B cell (primary cell): ENCODE results near the gene WDR18. TPM values are rescaled to one million over a fixed set of nuclear protein-coding genes. Genes with fewer than 3 reads are reported as not detected.

Experiments
- ATAC-seq: fragments of 200-7000 bp; cut with Tn5 transposase; one replicate; pipeline ENCODE4 v1.10.0; 2021; ENCODE audit warnings: low read depth, mild to moderate bottlenecking, moderate number of reproducible peaks, moderate library complexity
- CTCF ChIA-PET: fragments of 350-600 bp; sonication (Branson Sonifier 250); formaldehyde crosslinking; loops from one replicate; lab custom pipeline; 2021; ENCODE audit warnings: antibody characterized with exemption, inconsistent platforms; lab: Charles Lee
- POLR2A ChIA-PET: fragments of 350-600 bp; sonication (Branson Sonifier 250); formaldehyde crosslinking; loops from one replicate; lab custom pipeline; 2021; ENCODE audit warnings: antibody characterized with exemption; lab: Charles Lee
- DNase-seq: peaks from one replicate; pipeline ENCODE4 v3.0.0; 2013
- H2AFZ ChIP-seq: 2 replicates; pipeline ENCODE4 v1.6.1; 2012; ENCODE audit warnings: mild to moderate bottlenecking, low read depth, low read length; ENCODE audit not compliant: insufficient read depth, poor library complexity, severe bottlenecking
- H3K27ac ChIP-seq, 2 donors: 1 replicate in 1 of 2; 2 replicates in 1 of 2; pipeline ENCODE4 v1.5.1; 2012 to 2013; ENCODE audit warnings: low read length in 2 of 2, mild to moderate bottlenecking in 2 of 2, moderate library complexity in 1 of 2
- H3K27me3 ChIP-seq, 4 experiments: fragments of 200-600 bp in 1 of 4; sonication (generic) in 1 of 4; replicated peaks in 1 of 4; 1 replicate in 2 of 4; 2 replicates in 2 of 4; pipeline versions ENCODE4 v1.6.1 to v1.7.0; 2013 to 2016; ENCODE audit warnings: low read length in 3 of 4, mild to moderate bottlenecking in 2 of 4, mixed read lengths in 1 of 4, moderate library complexity in 1 of 4; ENCODE audit not compliant: insufficient read depth in 4 of 4, control insufficient read depth in 3 of 4; ENCODE audit errors: control extremely low read depth in 1 of 4
- H3K36me3 ChIP-seq, 2 experiments: replicated peaks in 1 of 2; 1 replicate in 1 of 2; 2 replicates in 1 of 2; pipeline versions ENCODE4 v1.6.1 to v1.7.1; 2013; ENCODE audit warnings: low read length in 1 of 2; ENCODE audit not compliant: insufficient read depth in 2 of 2, control insufficient read depth in 1 of 2; ENCODE audit errors: control extremely low read depth in 1 of 2, extremely low read depth in 1 of 2
- H3K4me1 ChIP-seq, 2 donors: fragments of 200-600 bp in 1 of 2; sonication (generic) in 1 of 2; 1 replicate in 1 of 2; 2 replicates in 1 of 2; pipeline versions ENCODE4 v1.5.1 to v1.6.1; 2013 to 2017; ENCODE audit warnings: low read length in 2 of 2; ENCODE audit not compliant: control insufficient read depth in 2 of 2, insufficient read depth in 2 of 2
- H3K4me2 ChIP-seq: replicated peaks from 2 replicates; pipeline ENCODE3; 2012; ENCODE audit warnings: mild to moderate bottlenecking, low read depth, low read length; ENCODE audit not compliant: poor library complexity, severe bottlenecking
- H3K4me3 ChIP-seq, 5 experiments: fragments of 200-600 bp in 1 of 5; sonication (generic) in 1 of 5; 1 replicate in 3 of 5; 2 replicates in 2 of 5; pipeline versions ENCODE4 v1.5.1 to v1.7.0; 2011 to 2016; ENCODE audit warnings: low read length in 4 of 5, mild to moderate bottlenecking in 4 of 5, low read depth in 2 of 5, control low read depth in 1 of 5, moderate library complexity in 1 of 5; ENCODE audit not compliant: insufficient read depth in 1 of 5; ENCODE audit errors: control extremely low read depth in 1 of 5, extremely low read depth in 1 of 5
- H3K79me2 ChIP-seq: fragments of 200-600 bp; sonication (generic); one replicate; pipeline ENCODE4 v1.6.0; 2016; ENCODE audit warnings: low read length; ENCODE audit not compliant: control insufficient read depth, insufficient read depth
- H3K9ac ChIP-seq: fragments of 200-600 bp; sonication (generic); 2 replicates; pipeline ENCODE4 v1.6.1; 2017; ENCODE audit warnings: mild to moderate bottlenecking, low read length, moderate library complexity
- H3K9me3 ChIP-seq, 3 donors: one replicate each; pipeline versions ENCODE4 v1.6.1 to v1.7.1; 2013; ENCODE audit warnings: low read length in 2 of 3; ENCODE audit not compliant: control insufficient read depth in 2 of 3, insufficient read depth in 1 of 3; ENCODE audit errors: control extremely low read depth in 1 of 3
- H4K20me1 ChIP-seq: 2 replicates; pipeline ENCODE4 v1.6.0; 2012; ENCODE audit warnings: mild to moderate bottlenecking, low read length; ENCODE audit not compliant: insufficient read depth, control insufficient read depth, poor library complexity, severe bottlenecking
- H3K27ac Mint-ChIP-seq: one replicate; pipeline ENCODE4 v1.8.0; 2021; ENCODE audit warnings: mixed read lengths
- H3K27me3 Mint-ChIP-seq: one replicate; pipeline ENCODE4 v1.8.0; 2021; ENCODE audit warnings: mixed read lengths
- H3K4me1 Mint-ChIP-seq: one replicate; pipeline ENCODE4 v1.8.0; 2021; ENCODE audit warnings: mixed read lengths
- H3K4me3 Mint-ChIP-seq: one replicate; pipeline ENCODE4 v1.8.0; 2021; ENCODE audit warnings: mixed read lengths
- H3K9me3 Mint-ChIP-seq: one replicate; pipeline ENCODE4 v1.8.0; 2022; ENCODE audit warnings: mixed read lengths; ENCODE audit not compliant: insufficient read depth
- EZH2 ChIP-seq: IDR thresholded peaks from 2 replicates; pipeline ENCODE4 v1.6.1; 2012; ENCODE audit warnings: borderline replicate concordance, low read depth, mild to moderate bottlenecking, moderate library complexity, low read length; ENCODE audit not compliant: insufficient read depth, poor library complexity, severe bottlenecking
- WGBS: methylation state at CpG from one replicate; pipeline ENCODE4 v1.1.5; 2013; ENCODE audit warnings: missing lambda C conversion rate; ENCODE audit not compliant: insufficient coverage; 5-methylcytosine and 5-hydroxymethylcytosine counted together
- intact Hi-C: fragments of 100-400 bp; cut with micrococcal nuclease; formaldehyde crosslinking; loops from one replicate; pipeline ENCODE4 v1.10.0; 2022
- polyA plus RNA-seq: library from polyadenylated mRNA; depleted of rRNA; stranded (reverse); fragments of >200 nt; gene quantifications from 2 replicates; pipeline ENCODE4 v1.2.3, GENCODE V29; 2012
- total RNA-seq, 2 donors: library from RNA; stranded (reverse); fragments of 120-200 nt in 1 of 2; gene quantifications; 1 replicate in 1 of 2; 2 replicates in 1 of 2; pipeline versions ENCODE4 v1.2.3 to v1.2.4, GENCODE V29; 2013 to 2022
- TF ChIP-seq, protein P1 (sequence below): fragments of 200-600 bp; IDR thresholded peaks from one replicate; pipeline ENCODE4 v1.8.0; 2022; ENCODE audit warnings: antibody characterized with exemption, mild to moderate bottlenecking

The WDR18 gene
- total and polyA plus RNA-seq, 2 donors (not counting 1 experiment from before 2014, with no cell fraction given) = 48.5 to 60.5 TPM

DNA sequence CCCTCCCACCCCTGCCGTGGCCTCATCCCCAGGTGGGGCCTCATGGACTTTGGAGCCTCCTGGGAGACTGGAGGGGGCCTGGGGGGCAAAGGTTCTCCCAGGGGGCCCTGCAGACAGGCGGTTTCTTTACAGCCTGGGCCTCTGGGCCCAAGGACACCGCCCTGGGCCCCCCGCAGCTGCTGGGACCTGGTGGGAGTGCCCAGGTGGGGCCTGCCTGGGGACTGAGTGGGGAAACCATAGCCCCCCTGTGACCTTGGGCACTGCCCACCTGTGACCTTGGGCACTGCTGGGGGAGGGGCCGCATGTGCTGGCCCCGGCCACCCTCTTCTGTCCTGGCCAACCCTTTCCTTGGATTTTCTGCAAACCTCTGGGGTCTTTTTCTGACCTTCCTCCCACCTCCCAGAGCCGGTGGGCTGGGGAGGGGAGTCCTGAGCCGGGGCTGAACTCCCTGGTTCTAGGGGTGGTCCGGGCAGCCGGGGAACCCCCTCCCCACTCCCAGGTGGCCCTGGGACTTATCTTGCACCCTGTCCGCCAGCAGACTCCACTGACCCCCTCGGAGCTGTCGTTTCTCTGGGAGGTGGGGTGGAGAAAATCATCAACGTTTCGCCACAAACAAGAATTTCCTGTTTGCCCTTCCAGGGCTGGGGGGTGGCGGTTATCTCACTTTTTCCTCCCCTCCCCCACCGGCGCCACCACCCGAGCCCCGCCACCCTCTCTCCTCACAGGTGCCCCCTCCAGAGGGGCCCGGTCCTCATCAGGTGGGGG is 31.3 kb upstream of the WDR18 start:
- peak overlapping the region; percentile 77 for H3K4me2 ChIP-seq
- no peaks in the 10 kb centered on the region for H3K9me3 ChIP-seq
- peak overlapping the region; percentile 60 for H3K9ac ChIP-seq
- WGBS = 18% methylated on average over 5 of the region's 21 CpGs
- no peak overlapping the region for H2AFZ ChIP-seq
- Mint-ChIP-seq H3K27me3 (no peaks in the 10 kb centered on the region), H3K27ac (peak overlapping the region; percentile 86), H3K4me3 (peak overlapping the region; percentile 70), H3K4me1 (peaks cover 45% of the 10 kb centered on the region), H3K9me3 (no peaks in the 10 kb centered on the region)
- ChIA-PET CTCF (no interaction called here), POLR2A (no interaction called here)
- no peak for DNase-seq
- intact Hi-C loops = no loop called here
- peak overlapping the region in 4 of 5 experiments; percentile 35 to 58 (median 44) for H3K4me3 ChIP-seq
- peaks cover 0 to 2% of the 10 kb centered on the region in 2 experiments for H3K36me3 ChIP-seq
- TF ChIP-seq EZH2 = no peak
- TF ChIP-seq, protein P1, sequence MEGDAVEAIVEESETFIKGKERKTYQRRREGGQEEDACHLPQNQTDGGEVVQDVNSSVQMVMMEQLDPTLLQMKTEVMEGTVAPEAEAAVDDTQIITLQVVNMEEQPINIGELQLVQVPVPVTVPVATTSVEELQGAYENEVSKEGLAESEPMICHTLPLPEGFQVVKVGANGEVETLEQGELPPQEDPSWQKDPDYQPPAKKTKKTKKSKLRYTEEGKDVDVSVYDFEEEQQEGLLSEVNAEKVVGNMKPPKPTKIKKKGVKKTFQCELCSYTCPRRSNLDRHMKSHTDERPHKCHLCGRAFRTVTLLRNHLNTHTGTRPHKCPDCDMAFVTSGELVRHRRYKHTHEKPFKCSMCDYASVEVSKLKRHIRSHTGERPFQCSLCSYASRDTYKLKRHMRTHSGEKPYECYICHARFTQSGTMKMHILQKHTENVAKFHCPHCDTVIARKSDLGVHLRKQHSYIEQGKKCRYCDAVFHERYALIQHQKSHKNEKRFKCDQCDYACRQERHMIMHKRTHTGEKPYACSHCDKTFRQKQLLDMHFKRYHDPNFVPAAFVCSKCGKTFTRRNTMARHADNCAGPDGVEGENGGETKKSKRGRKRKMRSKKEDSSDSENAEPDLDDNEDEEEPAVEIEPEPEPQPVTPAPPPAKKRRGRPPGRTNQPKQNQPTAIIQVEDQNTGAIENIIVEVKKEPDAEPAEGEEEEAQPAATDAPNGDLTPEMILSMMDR = no peak
- no peak for ATAC-seq
- peaks cover 40 to 72% of the 10 kb centered on the region in 2 donors for H3K4me1 ChIP-seq
- H3K27ac ChIP-seq = peak overlapping the region; percentile 47 to 52
- H3K79me2 ChIP-seq = peaks cover 69% of the 10 kb centered on the region
- H3K27me3 ChIP-seq = no peaks in the 10 kb centered on the region
- peaks cover 50% of the 10 kb centered on the region for H4K20me1 ChIP-seq
